H54 (cell line): Measurements from ENCODE around the gene CTXN2.
A peak's percentile ranks its signal among the peaks of the same experiment; 100 is the strongest.

Experiments used
- DNase-seq: peaks from one replicate; pipeline ENCODE4 v3.0.0; 2011; ENCODE audit warnings: low spot score, mixed read lengths; ENCODE audit not compliant: insufficient read length
- FAIRE-seq: peaks from 3 replicates; lab custom pipeline; 2011; peaks lifted over from hg19 to GRCh38; lab: Jason Lieb, UNC
- POLR2A ChIP-seq: IDR thresholded peaks from 2 replicates; pipeline ENCODE4 v1.6.1; 2011; ENCODE audit warnings: low read depth, mild to moderate bottlenecking, low read length

Gene CTXN2

DNA sequence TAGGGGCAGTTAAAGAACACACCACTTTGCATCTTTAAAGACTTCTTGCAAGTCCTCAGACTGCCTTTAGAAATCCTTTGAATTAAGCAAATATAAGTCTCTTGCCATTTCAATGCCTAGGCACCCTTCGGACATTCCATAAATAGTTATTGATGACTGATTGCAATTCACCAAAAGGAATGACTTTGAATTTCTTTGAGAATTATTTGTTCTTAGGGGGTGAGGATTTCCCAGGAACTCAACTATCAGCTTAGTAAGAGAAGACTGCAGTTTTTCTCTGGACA lies 12.9 kb upstream of the CTXN2 start:
- FAIRE-seq (no peak), DNase-seq (no peak)
- no peak for TF ChIP-seq POLR2A

DNA sequence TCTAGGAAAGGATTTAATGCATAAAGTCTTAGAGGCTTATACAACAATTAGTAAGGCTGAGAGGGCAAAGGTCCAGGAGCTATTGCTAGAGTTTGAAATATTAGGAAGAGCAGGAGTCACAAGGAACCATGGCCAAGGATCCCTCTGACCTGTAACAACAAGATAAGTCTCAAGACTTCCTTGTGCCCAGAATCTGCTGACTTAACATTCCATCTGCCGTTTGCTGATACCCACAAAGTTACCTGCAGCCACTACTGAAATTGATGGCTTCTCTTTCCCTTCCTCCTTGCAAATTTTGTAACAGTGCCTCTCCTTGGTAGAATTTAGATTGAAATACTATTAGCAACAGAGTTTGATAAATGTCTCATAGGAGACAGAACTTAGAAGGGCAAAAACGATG lies 8.7 kb upstream of the CTXN2 start:
- DNase-seq, result no peak
- no peak for FAIRE-seq
- no peak for TF ChIP-seq POLR2A

DNA sequence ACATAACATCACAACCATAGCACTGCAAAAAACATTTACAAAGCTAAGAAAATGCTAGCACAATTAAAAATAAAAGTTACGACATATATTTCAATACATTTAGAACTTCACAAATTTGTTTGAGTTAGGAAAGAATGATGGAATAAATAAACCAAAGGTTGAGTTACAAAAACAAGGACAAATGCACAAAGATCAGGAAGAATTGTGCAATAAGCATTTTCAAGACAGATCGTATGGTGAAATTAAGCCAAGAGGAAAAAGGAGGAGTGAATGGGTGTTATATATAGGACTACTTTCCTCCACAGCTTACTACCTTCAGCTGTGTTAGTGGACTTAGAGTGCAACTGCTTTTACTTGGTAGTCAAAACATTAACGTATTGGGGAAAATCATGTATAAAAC lies 5.9 kb upstream of the CTXN2 start:
- no peak for TF ChIP-seq POLR2A
- DNase-seq (no peak), FAIRE-seq (no peak)

DNA sequence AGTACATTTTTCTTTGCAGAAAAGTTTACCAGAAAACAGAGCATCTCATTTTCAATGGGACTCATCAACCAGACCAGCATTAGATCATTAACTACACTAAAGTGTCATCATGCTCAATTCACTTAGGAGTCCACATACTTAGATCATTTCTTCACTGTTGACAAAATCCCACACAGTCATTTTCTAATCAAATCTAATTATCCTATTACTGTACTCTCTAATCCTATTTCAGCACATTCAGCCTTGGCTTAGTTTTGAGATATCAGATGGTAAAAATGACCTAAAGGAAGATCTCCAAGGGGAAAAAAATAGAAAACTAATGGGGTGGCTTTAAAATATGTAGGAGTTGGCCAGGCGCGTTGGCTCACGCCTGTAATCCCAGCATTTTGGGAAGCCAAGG lies 5.2 kb upstream of the CTXN2 start:
- no peak for TF ChIP-seq POLR2A
- FAIRE-seq (no peak), DNase-seq (no peak)

DNA sequence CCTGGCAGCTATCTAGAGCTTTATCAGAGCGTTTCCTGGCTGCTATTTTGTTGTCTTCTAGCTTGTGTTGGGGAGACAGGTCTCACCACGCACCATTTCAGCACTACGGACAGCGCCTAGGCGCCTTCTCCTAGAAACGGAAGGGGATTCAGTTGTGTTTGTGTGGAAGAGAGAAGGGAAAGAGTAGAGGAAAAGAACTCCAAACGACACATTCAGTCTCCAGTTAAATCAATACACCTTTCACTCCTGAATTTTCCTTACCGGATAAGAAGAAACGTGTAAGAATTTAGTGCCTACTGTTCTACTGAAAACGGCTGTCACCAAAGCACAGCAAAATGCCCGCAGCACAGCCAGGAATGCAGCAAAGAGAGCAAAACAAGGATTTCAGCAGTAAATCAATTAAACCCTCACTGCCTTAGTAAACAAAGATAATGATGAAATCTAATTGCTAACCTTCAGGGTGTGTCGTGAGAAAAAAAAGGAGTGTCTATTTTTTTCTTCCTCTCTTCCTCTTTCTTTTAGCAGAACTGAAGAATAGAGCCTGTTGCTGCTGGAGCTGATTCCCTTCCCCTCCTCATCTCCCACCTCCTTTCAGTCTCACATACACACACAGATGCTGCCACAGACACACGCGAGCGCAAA lies 412 bp upstream of the CTXN2 start:
- FAIRE-seq, result no peak
- TF ChIP-seq POLR2A, result no peak
- DNase-seq, result peak; percentile 2

DNA sequence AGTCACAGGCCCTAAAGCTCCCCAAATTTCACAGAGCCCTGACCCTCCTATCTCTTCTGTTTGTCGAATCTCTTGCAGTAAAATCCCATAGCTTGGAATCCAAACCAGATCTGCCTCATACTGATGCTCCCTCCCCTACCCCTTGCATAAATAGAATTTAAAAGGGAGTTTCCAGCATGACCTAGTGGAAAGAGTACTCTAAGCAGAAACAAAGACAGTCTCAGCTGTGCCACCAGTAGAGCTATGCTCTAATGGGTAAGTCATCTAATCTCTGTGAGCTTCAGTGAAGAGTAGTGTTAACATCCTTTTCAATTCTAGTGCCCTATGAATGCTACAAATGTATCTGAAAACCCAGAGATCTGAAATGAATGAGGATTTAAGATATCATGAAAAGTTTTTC lies 10.6 kb downstream of the CTXN2 start:
- FAIRE-seq (no peak), DNase-seq (no peak)
- TF ChIP-seq POLR2A, result no peak

DNA sequence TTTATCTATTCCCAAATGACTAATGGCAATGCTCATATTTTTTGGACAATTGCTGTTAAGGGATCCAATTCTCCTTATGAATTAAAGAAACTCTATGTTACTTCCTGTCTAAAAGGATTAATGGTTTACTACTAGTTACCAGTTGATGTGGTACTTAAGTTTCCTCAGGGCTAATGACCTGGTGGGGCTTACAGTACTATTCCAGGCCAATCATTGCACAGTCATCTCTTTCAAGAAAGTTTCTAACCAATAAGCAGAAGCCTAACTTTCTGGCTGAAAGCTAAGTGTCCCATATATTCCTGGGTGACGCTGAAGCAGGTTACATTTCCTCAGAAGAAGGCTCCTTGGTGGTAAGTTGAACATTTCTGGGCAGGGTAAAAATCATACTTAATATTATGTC lies 14.5 kb downstream of the CTXN2 start, which contains the start of gene SLC12A1:
SLC12A1 (plus strand) TSS at position 322 of the 400 bp plus-strand sequence. CDS start 1,418 bp downstream, outside the sequence.
- TF ChIP-seq POLR2A, result no peak
- no peak for DNase-seq
- FAIRE-seq, result no peak

DNA sequence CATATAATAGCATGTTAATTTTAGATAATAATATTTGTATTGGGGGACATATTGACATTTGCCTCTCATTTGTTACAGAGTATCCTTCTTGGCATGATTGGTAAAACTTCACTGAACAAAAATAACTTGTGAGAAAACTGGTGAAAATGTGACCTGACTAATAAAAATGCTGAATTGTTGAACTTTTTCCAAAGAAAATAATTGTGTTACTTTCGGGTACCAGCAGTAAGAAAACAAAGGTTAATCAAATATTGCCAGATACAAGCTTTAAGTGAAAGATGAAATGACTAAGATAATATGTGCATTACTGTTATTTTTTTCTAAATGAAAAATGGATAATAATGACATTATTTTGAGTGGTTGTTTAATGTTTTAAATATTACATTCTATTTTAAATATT lies 29.8 kb downstream of the CTXN2 start:
- FAIRE-seq, result no peak
- no peak for DNase-seq
- TF ChIP-seq POLR2A, result no peak

DNA sequence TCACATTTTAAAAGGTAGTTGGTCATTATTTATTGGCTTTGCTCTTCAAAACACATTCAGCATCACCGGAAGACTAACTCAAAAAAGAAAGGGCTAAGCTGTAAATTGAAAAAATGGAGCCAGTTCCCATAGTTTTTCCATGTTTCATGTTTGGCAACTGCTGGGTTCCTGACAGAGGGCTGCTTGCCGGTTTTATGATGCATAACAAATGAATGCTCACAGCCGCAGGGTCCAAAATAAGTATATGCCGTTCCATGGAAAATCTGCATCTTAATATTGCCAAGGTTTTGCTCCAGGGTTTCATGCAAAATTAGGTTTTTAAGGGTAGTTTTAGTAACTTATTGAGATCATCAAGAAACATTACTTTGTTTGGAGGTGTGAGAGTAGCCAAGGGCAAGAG lies 30.4 kb downstream of the CTXN2 start:
- no peak for DNase-seq
- FAIRE-seq, result no peak
- no peak for TF ChIP-seq POLR2A

DNA sequence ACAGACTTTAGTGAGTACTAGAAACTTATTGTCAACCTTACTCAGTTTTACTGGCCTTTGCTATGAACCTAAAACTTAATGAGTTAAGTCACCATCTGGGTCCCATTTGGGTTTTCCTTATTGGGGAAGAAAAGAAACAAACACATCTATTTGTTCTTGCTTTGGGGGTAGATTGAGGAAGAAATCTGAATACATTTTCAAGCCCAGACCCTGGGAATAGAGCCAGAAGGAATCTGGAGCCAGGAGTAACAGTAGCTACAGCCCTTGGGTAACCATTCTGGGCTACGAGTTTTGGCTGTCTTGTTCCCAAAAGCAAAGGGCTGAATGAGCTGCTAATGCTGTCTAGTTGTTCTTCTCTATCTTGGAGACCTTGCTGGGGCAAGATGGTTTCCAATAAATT lies 31.2 kb downstream of the CTXN2 start:
- DNase-seq (no peak), FAIRE-seq (no peak)
- TF ChIP-seq POLR2A, result no peak

DNA sequence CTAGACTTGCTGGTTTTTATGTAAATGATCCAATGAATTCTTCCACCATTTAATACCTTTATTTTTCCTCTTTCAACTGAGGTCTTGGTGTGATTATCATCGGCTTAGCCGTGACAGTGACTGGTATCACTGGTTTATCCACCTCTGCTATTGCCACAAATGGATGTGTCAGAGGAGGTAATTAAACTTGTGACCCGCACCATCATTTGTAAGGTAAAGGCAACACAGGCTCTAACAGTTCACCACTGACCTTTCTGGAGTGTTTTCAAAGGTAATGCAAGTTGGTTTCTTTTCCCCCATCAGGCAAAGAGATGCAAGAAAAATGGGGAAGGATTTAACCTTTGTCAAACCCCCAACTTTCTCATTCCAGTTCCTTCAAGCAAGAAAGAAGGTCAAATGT lies 34.3 kb downstream of the CTXN2 start:
- no peak for TF ChIP-seq POLR2A
- no peak for FAIRE-seq
- no peak for DNase-seq

DNA sequence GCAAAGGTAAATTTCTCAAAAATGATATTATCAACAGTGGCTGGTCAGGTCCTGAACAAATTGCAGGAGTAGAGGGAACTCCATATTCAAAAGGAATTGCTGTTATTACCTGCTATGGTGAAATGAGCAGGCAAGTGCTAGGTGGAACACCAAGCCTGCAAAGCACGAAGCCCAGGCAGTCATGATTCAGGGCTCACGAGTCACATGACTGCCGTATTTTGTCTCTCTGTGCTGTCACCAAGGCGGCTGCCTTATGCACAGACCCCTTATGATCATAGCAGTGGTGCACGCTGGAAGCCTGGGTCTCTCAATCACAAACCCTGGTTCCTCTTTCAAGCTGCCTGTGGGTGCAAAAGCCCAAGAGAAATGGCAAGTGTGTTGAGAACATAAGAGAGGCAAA lies 39.0 kb downstream of the CTXN2 start:
- DNase-seq (no peak), FAIRE-seq (no peak)
- TF ChIP-seq POLR2A, result no peak

DNA sequence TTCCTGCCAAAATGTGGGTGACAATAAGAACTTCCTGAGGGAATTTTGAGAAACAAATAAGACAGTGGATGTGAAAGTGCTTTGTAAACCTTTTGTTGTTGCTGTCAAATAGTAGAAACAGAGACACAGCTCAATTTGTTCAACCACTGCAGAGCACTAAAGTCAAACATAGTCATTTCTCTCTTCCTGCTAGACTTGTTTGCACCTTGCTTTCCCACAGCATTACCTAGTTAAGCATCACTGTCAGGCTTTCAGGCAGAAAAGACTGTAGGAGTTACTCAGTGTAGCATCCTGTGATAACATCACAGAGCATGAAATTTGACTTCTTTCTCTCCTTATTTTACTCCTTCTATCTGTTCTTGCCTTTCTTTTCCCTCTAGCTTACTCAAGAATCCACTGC lies 41.8 kb downstream of the CTXN2 start:
- FAIRE-seq (no peak), DNase-seq (no peak)
- TF ChIP-seq POLR2A, result no peak

DNA sequence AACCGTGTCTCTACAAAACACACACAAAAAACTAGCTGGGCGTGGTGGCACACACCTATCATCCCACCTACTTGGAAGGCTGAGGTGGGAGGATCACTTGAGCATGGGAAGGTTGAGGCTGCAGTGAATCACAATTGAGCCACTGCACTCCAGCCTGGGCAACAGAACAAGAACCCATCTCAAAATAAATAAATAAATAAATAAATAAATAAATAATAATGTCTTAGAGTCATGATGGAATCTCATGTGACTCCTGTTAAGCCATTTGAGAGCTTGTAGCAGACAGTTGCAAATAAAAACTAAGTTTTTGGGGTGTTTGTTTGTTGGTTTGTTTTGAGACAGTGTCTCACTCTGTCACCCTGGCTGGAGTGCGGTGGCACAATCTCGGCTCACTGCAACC lies 47.9 kb downstream of the CTXN2 start:
- no peak for FAIRE-seq
- DNase-seq, result no peak
- no peak for TF ChIP-seq POLR2A

DNA sequence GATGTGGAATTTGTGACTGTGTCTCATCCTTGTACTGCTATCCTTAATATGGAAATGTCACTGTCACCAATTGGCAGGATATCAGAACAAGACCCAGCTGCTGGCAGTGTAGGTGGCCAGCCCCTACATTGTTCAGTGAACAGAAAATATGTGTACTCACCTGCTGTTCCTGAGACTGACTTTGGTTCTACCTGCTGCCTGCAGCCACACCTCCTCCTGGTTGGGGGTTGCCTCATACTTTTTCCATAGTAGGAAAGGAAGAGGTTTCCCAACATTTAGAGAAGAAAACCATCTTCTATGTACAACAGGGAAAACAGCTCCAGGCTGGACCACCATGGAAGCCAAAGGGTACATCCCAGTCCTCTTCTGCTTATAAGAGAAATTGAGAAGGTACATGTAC lies 50.5 kb downstream of the CTXN2 start:
- DNase-seq, result no peak
- FAIRE-seq, result no peak
- no peak for TF ChIP-seq POLR2A

DNA sequence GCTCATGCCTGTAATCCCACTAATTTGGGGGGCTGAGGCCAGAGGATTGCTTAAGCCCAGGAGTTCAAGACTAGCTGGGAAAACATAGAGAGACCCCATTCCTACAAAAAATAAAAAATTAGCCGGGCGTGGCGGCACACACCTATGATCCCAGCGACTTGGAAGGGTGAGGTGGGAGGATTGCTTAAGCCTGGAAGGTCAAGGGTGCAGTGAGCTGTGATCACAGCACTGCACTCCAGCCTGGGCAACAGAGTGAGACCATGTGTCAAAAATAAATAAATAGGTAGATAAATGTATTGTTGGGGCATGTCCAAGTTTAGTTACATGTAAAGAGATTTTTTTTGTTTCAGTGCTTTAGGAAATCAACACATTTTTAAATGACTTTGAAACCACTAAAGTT lies 51.1 kb downstream of the CTXN2 start:
- no peak for TF ChIP-seq POLR2A
- no peak for DNase-seq
- FAIRE-seq, result no peak
